ENCODE measurements around the gene IL1RAPL1.

- no peak for TF ChIP-seq CTCF (IDR thresholded peaks at IDR 0.05)
- TF ChIP-seq POLR2AphosphoS5 (IDR thresholded peaks at IDR 0.05) = no peak
- TF ChIP-seq POLR2A (IDR thresholded peaks at IDR 0.05; ENCODE audit: low read depth) = no peak
These were observed 688.7 kb downstream of the IL1RAPL1 start for GRCh38 chrX:29275928-29276327.

Data from esophagus muscularis mucosa (tissue), 3 donors.